GM21423 (cell line): Measurements from ENCODE around the gene NHSL2.
"Not testable (repeated sequence)": the region's sequence is repeated elsewhere in the genome, so short reads cannot be mapped to it uniquely, and the experiment has no call there.

Experiments
- ATAC-seq: cut with Tn5 transposase; IDR thresholded peaks from one replicate; pipeline ENCODE4 v1.9.1; 2021; ENCODE audit warnings: mild to moderate bottlenecking, moderate library complexity; ENCODE audit not compliant: unreplicated experiment

Gene NHSL2

GRCh38 chrX:71910643-71910985, at the start of gene NHSL2:
NHSL2 (plus strand) TSS chrX:71910845.
- no peak for ATAC-seq

- no peak for ATAC-seq
Observed at GRCh38 chrX:71867680-71868079, 43.0 kb upstream of the NHSL2 start.

GRCh38 chrX:71869566-71869965, 41.1 kb upstream of the NHSL2 start:
- ATAC-seq: not testable (repeated sequence)

GRCh38 chrX:71870208-71871098, 40.2 kb upstream of the NHSL2 start:
- ATAC-seq: no peak

- ATAC-seq: no peak
Observed at GRCh38 chrX:71871367-71871766, 39.3 kb upstream of the NHSL2 start.

GRCh38 chrX:71872542-71873458, 37.8 kb upstream of the NHSL2 start:
- ATAC-seq: no peak

GRCh38 chrX:71873459-71873833, 37.2 kb upstream of the NHSL2 start:
- ATAC-seq: no peak

- not testable (repeated sequence) for ATAC-seq
Observed at GRCh38 chrX:71876841-71877240, 33.8 kb upstream of the NHSL2 start.

GRCh38 chrX:71885099-71885498, 25.5 kb upstream of the NHSL2 start:
- no peak for ATAC-seq

GRCh38 chrX:71895607-71896006, 15.0 kb upstream of the NHSL2 start:
- no peak for ATAC-seq

GRCh38 chrX:71906144-71906543, 4.5 kb upstream of the NHSL2 start:
- ATAC-seq: no peak

GRCh38 chrX:71908387-71908786, 2.3 kb upstream of the NHSL2 start:
- no peak for ATAC-seq

- ATAC-seq: no peak
Observed at GRCh38 chrX:71909956-71910355, 689 bp upstream of the NHSL2 start.

- ATAC-seq: no peak
Observed at GRCh38 chrX:71910986-71911730, 513 bp downstream of the NHSL2 start.

- no peak for ATAC-seq
Observed at GRCh38 chrX:71911731-71912050, 1.0 kb downstream of the NHSL2 start.

- ATAC-seq: no peak
Observed at GRCh38 chrX:71912156-71912555, 1.5 kb downstream of the NHSL2 start.

GRCh38 chrX:71913156-71913950, 2.7 kb downstream of the NHSL2 start:
- no peak for ATAC-seq

GRCh38 chrX:71917621-71918343, 7.1 kb downstream of the NHSL2 start:
- no peak for ATAC-seq

- no peak for ATAC-seq
Observed at GRCh38 chrX:71919431-71919830, 8.8 kb downstream of the NHSL2 start.

GRCh38 chrX:71919886-71920285, 9.2 kb downstream of the NHSL2 start:
- no peak for ATAC-seq
